Ecto neural progenitor cell (in vitro differentiated cells): ENCODE data around the gene SMAD6.

Experiments
- DNase-seq: peaks from one replicate; pipeline ENCODE4 v3.0.0-alpha.2; 2018; ENCODE audit warnings: low spot score

Gene SMAD6

GRCh38 chr15:66760097-66760967 lies 58.3 kb downstream of the SMAD6 start:
- DNase-seq, result no peak

GRCh38 chr15:66760968-66761725 lies 59.1 kb downstream of the SMAD6 start:
- DNase-seq, result no peak

- DNase-seq, result no peak
These were observed 59.9 kb downstream of the SMAD6 start for GRCh38 chr15:66761726-66762595.

- DNase-seq, result no peak
These were observed 61.4 kb downstream of the SMAD6 start for GRCh38 chr15:66763186-66764071.

GRCh38 chr15:66764072-66764786 lies 62.2 kb downstream of the SMAD6 start:
- DNase-seq, result no peak

GRCh38 chr15:66765478-66766281 lies 63.6 kb downstream of the SMAD6 start:
- no peak for DNase-seq

GRCh38 chr15:66766282-66767230 lies 64.5 kb downstream of the SMAD6 start:
- no peak for DNase-seq

- no peak for DNase-seq
These were observed 65.2 kb downstream of the SMAD6 start for GRCh38 chr15:66767240-66767659.

GRCh38 chr15:66768987-66769386 lies 67.0 kb downstream of the SMAD6 start:
- no peak for DNase-seq

GRCh38 chr15:66770518-66771350 lies 68.7 kb downstream of the SMAD6 start:
- no peak for DNase-seq

- no peak for DNase-seq
These were observed 69.3 kb downstream of the SMAD6 start for GRCh38 chr15:66771351-66771650.

- DNase-seq, result no peak
These were observed 70.6 kb downstream of the SMAD6 start for GRCh38 chr15:66772604-66773128.

GRCh38 chr15:66773129-66773873 lies 71.3 kb downstream of the SMAD6 start:
- DNase-seq, result no peak

GRCh38 chr15:66774001-66774814 lies 72.2 kb downstream of the SMAD6 start:
- DNase-seq, result peak; percentile 93

GRCh38 chr15:66775127-66776105 lies 73.4 kb downstream of the SMAD6 start:
- no peak for DNase-seq
